HG03460 (cell line): Measurements from ENCODE around the gene PRSS22.

Experiments
- ATAC-seq: cut with Tn5 transposase; IDR thresholded peaks from one replicate; pipeline ENCODE4 v1.9.1; 2021; ENCODE audit not compliant: unreplicated experiment

The PRSS22 gene

DNA sequence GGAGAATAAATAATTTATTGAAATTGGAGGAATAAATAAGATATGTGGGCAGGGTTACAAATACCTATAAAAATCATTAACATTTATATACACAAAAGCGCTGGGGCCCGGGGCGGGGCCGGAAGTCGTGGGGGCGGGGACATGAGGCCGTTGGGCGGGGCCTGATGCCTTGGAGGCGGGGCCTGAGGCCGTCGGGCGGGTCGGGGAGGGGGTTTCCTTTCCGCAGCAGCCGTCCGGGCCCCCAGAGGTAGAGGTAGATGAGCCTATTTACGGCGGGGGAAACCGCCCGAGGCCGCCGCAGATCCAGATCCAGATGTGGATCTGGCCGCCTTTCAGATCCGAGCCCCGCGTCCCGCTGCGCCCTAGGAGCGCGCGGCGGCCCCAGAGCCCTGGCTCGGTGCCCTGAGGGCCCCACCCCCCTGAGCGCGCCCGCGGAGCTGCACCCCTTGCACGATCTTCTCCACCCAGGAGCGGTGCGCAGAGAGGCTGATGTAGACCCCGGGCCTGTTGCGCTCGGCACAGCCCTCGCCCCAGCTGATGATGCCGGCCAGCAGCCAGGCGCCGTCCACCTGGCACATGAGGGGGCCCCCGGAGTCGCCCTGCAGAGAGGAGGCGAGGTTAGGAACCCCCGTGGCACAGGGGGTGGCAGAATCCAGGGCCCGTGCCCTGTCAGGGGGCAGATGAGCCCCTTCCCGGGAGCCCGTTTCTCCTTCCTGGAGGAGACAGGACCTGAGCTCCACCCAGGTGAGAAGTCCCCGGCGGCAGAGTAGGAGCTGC is 5.1 kb downstream of the PRSS22 start:
- no peak for ATAC-seq

- no peak for ATAC-seq
These were observed 5.8 kb downstream of the PRSS22 start for GRCh38 chr16:2852003-2852730.

DNA sequence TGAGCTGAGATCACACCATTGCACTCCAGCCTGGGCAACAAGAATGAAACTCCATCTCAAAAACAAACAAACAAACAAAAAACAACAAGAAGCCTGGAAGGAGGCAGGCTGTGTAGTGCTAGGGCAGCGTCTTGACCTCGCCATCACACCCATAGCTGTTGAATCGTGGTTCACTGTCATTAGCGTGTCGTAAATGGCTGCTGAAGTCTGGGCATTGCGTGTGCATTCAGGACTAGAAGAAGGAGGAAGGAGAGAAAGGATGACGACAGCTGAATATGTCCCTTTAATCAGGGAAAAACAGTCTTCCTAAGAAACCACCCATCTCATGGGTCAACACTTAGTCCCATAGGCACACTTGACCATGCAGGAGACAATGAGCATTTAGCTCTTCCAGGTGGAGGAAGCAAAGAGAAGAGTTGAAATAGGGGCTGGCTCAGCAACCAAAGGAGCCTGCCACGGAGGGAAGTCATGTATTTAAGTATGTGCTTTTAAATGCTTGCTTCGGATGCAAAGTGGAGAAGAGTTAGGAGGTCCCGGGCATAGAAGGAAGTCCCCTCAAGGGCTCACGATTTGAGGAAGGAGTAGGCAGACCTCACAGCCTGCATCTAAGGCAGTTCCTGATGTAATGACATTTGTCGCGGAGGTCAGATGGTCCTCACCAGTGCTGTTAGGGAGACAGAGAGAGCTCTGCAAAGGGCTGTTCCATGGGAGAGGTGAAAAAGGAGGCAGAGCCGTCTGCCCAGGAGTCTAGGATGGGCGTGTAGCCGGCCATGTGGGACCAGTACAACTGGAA is 8.8 kb downstream of the PRSS22 start:
- no peak for ATAC-seq

- no peak for ATAC-seq
These were observed 11.3 kb downstream of the PRSS22 start for GRCh38 chr16:2846511-2847310.

GRCh38 chr16:2845116-2845515 is 12.9 kb downstream of the PRSS22 start:
- no peak for ATAC-seq

DNA sequence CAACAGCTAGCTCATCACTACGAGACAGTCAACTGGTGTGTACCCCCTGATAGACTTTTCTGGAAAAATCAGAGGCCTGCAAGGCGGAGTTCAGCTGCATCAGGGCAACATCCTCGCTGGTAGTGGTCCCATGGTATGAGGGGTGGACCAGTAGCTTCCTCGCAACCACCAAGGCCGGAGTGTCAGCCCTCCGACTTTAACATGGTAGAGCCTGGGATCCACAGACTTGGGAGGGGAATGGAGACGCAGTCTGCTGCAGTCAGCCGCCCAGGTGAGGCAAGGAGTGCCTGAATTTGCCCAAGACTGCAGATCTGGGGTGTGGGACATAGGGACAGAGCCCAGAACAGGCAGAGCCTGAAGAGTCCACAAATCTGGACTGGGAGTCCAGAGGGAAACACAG is 14.4 kb downstream of the PRSS22 start:
- ATAC-seq: no peak

- no peak for ATAC-seq
These were observed 15.5 kb downstream of the PRSS22 start for GRCh38 chr16:2842340-2843000.

- ATAC-seq: no peak
These were observed 16.2 kb downstream of the PRSS22 start for GRCh38 chr16:2841606-2842339.

DNA sequence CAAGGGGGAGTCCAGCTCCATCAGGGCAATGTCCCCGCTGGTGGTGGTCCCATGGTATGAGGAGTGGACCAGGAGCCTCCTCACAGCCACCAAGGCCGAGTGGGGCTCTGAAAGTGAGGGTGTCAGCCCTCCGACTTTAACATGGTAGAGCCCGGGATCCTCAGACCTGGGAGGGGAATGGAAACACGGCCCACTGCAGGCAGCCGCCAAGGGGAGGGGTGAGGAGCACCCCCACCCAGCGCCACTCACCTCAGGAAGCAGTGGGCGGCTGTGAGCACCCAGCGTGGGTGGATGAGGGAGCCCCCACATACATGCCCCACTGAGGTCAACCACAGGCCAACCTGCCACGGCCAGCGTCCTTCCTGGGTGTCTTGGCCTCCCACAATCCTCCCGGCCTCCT is 17.1 kb downstream of the PRSS22 start:
- ATAC-seq: no peak

- ATAC-seq: no peak
These were observed 18.1 kb downstream of the PRSS22 start for GRCh38 chr16:2839650-2840450.

GRCh38 chr16:2838928-2839327 is 19.0 kb downstream of the PRSS22 start:
- no peak for ATAC-seq

DNA sequence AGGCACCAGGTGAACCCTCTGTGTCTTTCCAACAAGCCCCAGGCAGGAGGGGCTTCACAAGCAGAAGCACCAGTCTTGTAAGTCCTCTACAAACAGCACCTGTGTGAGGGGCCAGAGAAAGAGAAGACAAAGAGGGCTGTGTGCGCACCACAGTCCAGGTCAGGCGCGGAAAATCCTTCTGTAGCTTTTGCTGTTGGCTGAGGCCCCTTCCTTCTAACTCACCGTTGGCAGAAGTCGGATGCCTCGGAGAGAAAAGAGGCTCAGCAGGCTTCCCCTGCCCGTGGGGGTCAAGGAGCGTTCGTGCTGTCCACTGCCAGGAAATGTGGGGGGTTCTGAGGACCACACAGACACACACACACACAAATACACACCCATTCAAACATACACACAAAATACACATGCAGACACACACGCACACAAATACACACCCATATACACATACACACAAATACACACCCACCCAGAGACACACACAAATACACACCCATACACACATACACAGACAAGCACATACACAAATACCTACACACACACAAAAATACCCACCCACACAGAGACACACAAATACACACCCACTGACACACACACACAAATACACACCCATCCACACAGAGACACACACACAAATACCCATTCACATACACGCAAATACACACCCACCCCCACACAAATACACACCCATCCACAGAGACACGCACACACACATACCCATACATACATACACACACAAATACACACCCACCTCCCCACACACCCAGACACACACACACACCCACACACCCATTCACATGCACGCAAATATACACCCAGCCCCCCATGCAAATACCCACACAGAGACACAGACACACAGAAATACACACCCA is 21.1 kb downstream of the PRSS22 start:
- no peak for ATAC-seq

DNA sequence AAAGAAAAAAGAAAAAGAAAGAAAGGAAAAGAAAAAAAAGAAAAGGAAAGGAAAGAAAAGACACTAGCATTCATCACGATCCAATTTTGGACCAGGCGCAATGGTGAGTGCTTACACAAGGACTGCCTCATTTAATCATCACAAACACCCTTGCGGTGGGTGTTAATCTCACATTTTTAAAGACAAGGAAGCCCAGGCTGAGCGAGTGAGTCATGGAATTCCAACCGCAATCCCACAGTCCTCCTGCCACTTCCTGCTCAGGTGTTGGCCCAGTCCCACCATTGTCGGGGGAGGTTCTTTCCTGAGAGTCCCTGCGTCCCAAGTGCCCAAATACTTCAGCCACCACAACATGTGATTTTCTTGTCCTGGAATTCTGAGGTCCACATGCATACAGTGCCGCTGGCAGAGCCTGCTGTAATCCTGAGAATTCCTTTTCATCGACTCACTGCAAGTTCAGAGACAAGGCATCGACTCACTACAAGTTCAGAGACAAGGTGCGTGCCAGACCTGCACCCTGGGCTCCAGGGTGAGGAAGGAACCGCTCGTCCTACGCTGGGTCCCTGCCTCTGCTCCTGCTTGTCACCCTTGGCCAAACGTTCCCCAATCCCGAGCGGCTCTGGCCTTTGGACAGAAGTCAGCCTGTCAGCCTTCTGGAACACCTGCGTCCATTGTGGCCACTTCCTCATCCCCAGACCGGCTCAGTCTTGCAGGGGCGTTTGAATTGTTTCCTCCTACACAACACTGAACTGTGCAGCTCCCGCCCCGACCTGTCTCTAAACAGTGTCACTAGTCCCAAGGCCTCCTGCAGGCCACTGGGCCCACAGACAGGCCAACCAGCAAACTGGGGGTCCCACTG is 22.1 kb downstream of the PRSS22 start:
- ATAC-seq: no peak

- no peak for ATAC-seq
These were observed 23.0 kb downstream of the PRSS22 start for GRCh38 chr16:2834968-2835367.

DNA sequence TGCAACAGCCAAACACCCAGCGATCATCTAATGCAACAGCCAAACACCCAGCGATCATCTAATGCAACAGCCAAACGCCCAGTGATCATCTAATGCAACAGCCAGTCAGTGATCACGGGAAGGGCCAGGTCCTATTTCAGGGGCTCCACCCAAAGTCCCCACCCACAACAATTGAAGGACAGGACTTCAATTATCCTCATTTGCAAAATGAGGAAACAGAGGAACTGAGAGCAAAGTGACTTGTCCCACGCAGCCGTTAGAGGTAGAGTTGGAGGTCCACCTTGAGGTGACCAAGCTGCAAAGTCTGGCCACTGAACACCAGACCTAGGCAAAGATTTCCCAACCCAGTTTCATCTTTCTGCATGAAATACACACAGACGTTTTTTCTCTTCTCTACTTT is 24.2 kb downstream of the PRSS22 start:
- no peak for ATAC-seq

DNA sequence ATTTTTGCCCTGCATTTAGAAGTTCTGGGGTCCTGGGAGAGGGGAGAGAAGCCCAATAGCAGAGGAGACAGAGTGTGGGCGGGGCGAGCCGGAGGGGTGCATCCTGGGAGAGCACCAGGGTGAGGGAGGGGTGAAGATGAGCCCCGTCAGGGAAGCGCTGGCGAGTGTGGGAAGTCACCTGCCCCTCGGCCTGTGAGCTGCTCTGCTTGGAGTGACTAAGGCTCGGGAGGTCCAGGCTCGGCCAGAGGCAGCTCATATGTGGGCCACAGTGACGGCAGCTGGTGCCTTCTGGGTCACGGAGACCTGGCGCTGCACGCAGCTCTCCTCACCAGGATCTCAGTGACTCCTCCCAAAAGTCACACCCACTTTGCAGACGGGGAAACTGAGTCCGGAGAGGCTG is 26.8 kb downstream of the PRSS22 start:
- ATAC-seq: no peak

- no peak for ATAC-seq
These were observed 27.6 kb downstream of the PRSS22 start for GRCh38 chr16:2830355-2830695.
